ENCODE measurements around the gene MARS1.
"Not testable (repeated sequence)": the region's sequence is repeated elsewhere in the genome, so short reads cannot be mapped to it uniquely, and the experiment has no call there.

MARS1 gene

DNA sequence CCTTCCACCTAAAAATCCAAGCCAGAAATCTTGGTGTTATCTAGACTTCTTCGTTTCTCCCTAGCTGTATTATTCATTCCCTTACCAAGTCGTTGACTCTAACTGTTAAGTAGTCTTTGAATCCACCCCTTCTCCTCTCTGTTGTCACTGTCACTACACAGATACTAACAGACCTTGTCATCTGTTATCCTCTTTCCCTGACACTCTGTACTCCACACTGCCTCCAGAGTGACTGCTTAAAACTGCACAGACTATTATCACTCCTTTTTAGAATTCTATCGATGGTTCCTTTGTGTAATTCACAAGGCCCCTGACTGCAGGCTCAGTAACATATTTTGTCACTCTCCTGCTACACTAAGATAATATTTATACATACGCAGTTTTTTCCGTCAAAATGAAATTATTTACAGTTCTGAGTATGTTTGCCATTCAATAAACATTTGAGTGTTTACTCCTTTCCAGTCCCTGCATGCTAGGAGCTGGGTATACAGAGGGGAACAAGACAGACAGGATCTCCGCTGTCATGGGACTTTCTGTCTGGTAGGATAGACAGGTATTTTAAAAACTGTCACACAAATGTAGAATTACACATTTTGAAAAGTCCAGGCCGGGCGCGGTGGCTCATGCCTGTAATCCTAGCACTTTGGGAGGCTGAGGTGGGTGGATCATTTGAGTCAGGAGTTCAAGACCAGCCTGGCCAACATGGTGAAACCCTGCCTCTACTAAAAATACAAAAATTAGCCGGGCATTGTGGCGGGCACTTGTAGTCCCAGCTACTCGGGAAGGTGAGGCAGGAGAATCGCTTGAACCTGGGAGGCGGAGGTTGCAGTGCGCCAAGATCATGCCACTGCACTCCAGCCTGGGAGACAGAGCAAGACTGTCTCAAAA, 3.8 kb downstream of the MARS1 start:
- TF ChIP-seq ZNF830 (tag by site-specific recombination; IDR thresholded peaks at IDR 0.05; ENCODE audit: low read depth), result no peak
- peak; percentile 62 for TF ChIP-seq PRDM1 (tag by site-specific recombination; IDR thresholded peaks at IDR 0.05)
- ChIA-PET POLR2A (interaction anchor here (0.7 to 1.1 kb wide), 2 partner anchors 33 to 128 kb away, joined by 4 read pairs; no protein-coding TSS in a partner anchor), CTCF (interaction anchor here (0.6 to 1.4 kb wide), 4 partner anchors 22 to 93 kb away, joined by 3 to 4 read pairs (median 4); partner anchors contain the start of gene GLI1)
- no peaks in the 10 kb centered on the region for H3K4me1 ChIP-seq (ENCODE audit: control insufficient read depth, insufficient read depth, low read length)
- peaks cover 36 to 52% of the 10 kb centered on the region in 2 experiments for H3K36me3 ChIP-seq (ENCODE audit: control insufficient read depth in 2 of 2, insufficient read depth in 1 of 2, low read length in 2 of 2)
- H3K9me3 ChIP-seq (ENCODE audit: control insufficient read depth, insufficient read depth, low read depth, low read length), result no peaks in the 10 kb centered on the region
- H3K27ac ChIP-seq (ENCODE audit: extremely low read depth, low read depth, low read length), result no peak overlapping the region
- no peak overlapping the region for H3K4me3 ChIP-seq (ENCODE audit: low read depth, low read length)

DNA sequence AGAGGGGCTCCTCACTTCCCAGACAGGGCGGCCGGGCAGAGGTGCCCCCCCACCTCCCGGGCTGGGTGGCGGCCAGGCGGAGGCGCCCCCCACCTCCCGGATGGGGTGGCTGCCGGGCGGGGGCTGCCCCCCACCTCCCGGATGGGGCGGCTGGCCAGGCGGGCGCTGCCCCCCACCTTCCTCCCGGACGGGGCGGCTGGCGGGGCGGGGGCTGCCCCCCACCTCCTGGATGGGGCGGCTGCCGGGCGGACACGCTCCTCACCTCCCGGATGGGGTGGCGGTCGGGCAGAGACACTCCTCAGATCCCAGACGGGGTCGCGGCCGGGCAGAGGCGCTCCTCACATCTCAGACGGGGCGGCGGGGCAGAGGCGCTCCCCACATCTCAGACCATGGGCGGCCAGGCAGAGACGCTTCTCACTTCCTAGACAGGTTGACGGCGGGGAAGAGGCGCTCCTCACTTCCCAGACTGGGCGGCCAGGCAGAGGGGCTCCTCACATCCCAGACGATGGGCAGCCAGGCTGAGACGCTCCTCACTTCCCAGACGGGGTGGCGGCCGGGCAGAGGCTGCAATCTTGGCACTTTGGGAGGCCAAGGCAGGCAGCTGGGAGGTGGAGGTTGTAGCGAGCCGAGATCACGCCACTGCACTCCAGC, 7.3 kb downstream of the MARS1 start:
- H3K4me1 ChIP-seq (ENCODE audit: control insufficient read depth, insufficient read depth, low read length); CTCF ChIA-PET: not testable (repeated sequence)

GRCh38 chr12:57496822-57497221, 9.0 kb downstream of the MARS1 start:
- H3K27ac ChIP-seq (ENCODE audit: extremely low read depth, low read depth, low read length), result no peak overlapping the region
- no peak for TF ChIP-seq PRDM2 (tag by site-specific recombination; IDR thresholded peaks at IDR 0.05; ENCODE audit: borderline replicate concordance)
- TF ChIP-seq ZIC2 (tag by site-specific recombination; IDR thresholded peaks at IDR 0.05), result no peak
- no peak for TF ChIP-seq ZNF76 (tag by site-specific recombination; IDR thresholded peaks at IDR 0.05; ENCODE audit: borderline replicate concordance, low read depth)
- TF ChIP-seq REPIN1 (tag by site-specific recombination; IDR thresholded peaks at IDR 0.05; ENCODE audit: low read depth), result no peak
- TF ChIP-seq ZNF157 (tag by site-specific recombination; IDR thresholded peaks at IDR 0.05), result no peak
- no peak for TF ChIP-seq ZNF549 (tag by site-specific recombination; IDR thresholded peaks at IDR 0.05)
- no peak overlapping the region for H3K4me3 ChIP-seq (ENCODE audit: low read depth, low read length)
- H3K4me1 ChIP-seq (ENCODE audit: control insufficient read depth, insufficient read depth, low read length), result no peaks in the 10 kb centered on the region
- CTCF ChIA-PET, result interaction anchor here (0.6 to 0.7 kb wide), 4 partner anchors 9 to 148 kb away, joined by 3 to 4 read pairs (median 4); no protein-coding TSS in a partner anchor
- H3K9me3 ChIP-seq (ENCODE audit: control insufficient read depth, insufficient read depth, low read depth, low read length), result no peaks in the 10 kb centered on the region
- POLR2A ChIA-PET, result interaction anchor here (0.6 to 2.3 kb wide), 4 partner anchors 9 to 42 kb away, joined by 3 to 8 read pairs (median 4); partner anchors contain the start of genes INHBE and MARS1
- H3K36me3 ChIP-seq (ENCODE audit: control insufficient read depth in 2 of 2, insufficient read depth in 1 of 2, low read length in 2 of 2), result peaks cover 57 to 68% of the 10 kb centered on the region in 2 experiments

More for the DNA sequence above, 7.3 kb downstream of the MARS1 start:
- POLR2A ChIA-PET; H3K9me3 ChIP-seq (ENCODE audit: control insufficient read depth, insufficient read depth, low read depth, low read length); H3K27ac ChIP-seq (ENCODE audit: extremely low read depth, low read depth, low read length); H3K4me3 ChIP-seq (ENCODE audit: low read depth, low read length): not testable (repeated sequence)
- peaks cover 58 to 69% of the 10 kb centered on the region in 2 experiments for H3K36me3 ChIP-seq (ENCODE audit: control insufficient read depth in 2 of 2, insufficient read depth in 1 of 2, low read length in 2 of 2)
